ENCODE results near the gene GTPBP8. TPM values are rescaled to one million over a fixed set of nuclear protein-coding genes. Genes with fewer than 3 reads are reported as not detected.

Gene GTPBP8
- total RNA-seq: 14.4 TPM
- long read RNA-seq, transcript GTPBP8-203 (6 exons, 1,360 nt): major isoform, 10 of 25 reads
- long read RNA-seq, transcript GTPBP8-201 (4 exons, 679 nt): minor isoform, 5 of 25 reads
- long read RNA-seq, partial matches to known transcripts: 2 of 25 reads
- long read RNA-seq, other reads (novel, unspliced or antisense): 5 of 25 reads

DNA sequence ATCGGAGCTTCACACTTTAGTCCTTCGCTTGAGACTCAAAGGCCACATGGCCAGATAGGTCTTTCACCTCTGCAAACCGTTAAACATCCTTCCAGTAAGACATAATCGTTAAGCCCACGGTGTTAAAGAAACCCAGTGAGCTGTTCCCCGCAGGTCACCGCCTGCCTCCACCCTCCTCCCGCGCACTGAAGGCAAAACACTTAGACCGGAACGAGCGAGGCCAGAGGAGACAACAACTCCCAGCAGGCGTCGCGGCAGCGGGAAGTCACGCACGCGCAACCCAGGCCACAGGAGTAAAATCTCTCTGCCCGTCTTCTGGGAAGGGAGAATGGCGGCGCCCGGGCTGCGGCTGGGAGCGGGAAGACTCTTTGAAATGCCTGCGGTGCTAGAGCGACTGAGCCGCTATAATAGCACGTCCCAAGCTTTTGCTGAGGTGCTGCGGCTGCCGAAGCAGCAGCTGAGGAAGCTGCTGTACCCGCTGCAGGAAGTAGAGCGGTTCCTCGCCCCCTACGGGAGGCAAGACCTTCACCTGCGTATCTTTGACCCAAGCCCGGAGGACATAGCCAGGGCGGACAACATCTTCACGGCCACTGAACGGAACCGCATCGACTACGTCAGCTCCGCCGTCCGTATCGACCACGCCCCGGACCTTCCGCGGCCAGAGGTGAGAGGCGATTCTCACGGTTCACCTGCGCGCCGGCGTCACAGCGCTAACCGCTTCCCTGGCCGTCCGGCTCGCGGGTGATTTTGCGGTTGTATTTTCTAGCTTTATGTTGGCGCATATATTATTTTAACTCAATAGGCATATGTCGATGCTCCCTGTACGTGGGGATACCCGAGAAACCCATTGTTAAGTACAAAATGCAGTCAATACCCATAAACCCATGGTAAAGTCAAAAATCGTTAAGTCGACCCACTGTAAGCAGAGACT is at the start of gene GTPBP8:
Gene GTPBP8 (plus strand): TSS at position 313 of the 931 bp plus-strand sequence. CDS start 16 bp downstream, at position 329.
- peak; percentile 95 for DNase-seq
- intact Hi-C loops (cut with DNase I): no loop called here
- H3K4me3 ChIP-seq: peak within 1 kb of the TSS; percentile 73
- TF ChIP-seq, protein P1, sequence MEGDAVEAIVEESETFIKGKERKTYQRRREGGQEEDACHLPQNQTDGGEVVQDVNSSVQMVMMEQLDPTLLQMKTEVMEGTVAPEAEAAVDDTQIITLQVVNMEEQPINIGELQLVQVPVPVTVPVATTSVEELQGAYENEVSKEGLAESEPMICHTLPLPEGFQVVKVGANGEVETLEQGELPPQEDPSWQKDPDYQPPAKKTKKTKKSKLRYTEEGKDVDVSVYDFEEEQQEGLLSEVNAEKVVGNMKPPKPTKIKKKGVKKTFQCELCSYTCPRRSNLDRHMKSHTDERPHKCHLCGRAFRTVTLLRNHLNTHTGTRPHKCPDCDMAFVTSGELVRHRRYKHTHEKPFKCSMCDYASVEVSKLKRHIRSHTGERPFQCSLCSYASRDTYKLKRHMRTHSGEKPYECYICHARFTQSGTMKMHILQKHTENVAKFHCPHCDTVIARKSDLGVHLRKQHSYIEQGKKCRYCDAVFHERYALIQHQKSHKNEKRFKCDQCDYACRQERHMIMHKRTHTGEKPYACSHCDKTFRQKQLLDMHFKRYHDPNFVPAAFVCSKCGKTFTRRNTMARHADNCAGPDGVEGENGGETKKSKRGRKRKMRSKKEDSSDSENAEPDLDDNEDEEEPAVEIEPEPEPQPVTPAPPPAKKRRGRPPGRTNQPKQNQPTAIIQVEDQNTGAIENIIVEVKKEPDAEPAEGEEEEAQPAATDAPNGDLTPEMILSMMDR (IDR thresholded peaks at IDR 0.05): no peak
- no peaks in the 10 kb centered on the region for H3K27me3 ChIP-seq (ENCODE audit: low read depth)
- H3K4me1 ChIP-seq: peaks cover 18% of the 10 kb centered on the region
- no peaks in the 10 kb centered on the region for H3K9me3 ChIP-seq
- ATAC-seq: peak; percentile 98 to 99
- H3K27ac ChIP-seq: peak within 1 kb of the TSS; percentile 97
- no peaks in the 10 kb centered on the region for H3K36me3 ChIP-seq

DNA sequence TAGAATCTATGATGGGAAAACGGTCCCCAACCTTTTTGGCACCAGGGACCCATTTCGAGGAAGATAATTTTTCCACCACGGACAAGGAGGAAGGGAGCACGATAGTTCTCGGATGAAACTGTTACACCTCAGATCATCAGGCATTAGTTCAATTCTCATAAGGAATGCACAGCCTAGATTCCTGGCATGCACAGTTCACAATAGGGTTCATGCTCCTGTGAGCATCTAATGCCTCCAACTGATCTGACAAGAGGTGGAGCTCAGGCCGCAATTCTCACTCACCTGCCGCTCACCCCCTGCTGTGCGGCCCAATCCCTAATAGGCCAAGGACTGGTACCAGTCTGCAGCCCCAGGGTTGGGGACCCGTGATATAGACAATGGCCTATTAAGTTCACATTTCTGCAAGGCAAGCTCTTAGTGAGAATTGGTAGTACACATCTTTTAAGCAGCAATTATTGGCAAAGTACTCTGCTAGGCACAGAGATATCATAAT is 42.4 kb upstream of the GTPBP8 start:
- H3K27me3 ChIP-seq (ENCODE audit: low read depth): no peaks in the 10 kb centered on the region
- DNase-seq (no peak), ATAC-seq (no peak)
- H3K9me3 ChIP-seq: no peaks in the 10 kb centered on the region
- H3K4me1 ChIP-seq: no peaks in the 10 kb centered on the region
- intact Hi-C loops (cut with DNase I): no loop called here
- H3K4me3 ChIP-seq: no peak overlapping the region
- no peaks in the 10 kb centered on the region for H3K36me3 ChIP-seq
- H3K27ac ChIP-seq: no peak overlapping the region
- TF ChIP-seq, protein P1 (IDR thresholded peaks at IDR 0.05): no peak

DNA sequence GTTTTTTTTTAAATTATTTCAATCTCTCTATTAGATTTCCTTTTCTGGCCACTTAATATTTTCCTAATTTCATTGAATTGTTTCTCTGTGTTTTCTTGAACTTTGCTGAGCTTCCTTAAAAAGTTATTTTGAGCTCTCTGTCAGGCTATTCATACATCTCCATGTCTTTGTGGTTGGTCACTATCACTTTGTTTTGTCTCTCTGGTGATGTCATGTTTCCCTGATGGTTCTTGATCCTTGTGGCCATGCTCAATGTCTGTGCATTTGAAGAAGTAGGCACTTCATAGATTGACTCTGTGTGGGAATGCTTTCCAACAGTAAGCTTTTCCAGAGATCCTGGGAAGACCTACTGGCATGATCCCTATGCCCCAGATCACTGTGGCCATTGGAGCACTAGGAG is 34.4 kb upstream of the GTPBP8 start:
- no peak overlapping the region for H3K27ac ChIP-seq
- no peaks in the 10 kb centered on the region for H3K27me3 ChIP-seq (ENCODE audit: low read depth)
- no peaks in the 10 kb centered on the region for H3K9me3 ChIP-seq
- no peak overlapping the region for H3K4me3 ChIP-seq
- H3K36me3 ChIP-seq: no peaks in the 10 kb centered on the region
- intact Hi-C loops (cut with DNase I): no loop called here
- no peaks in the 10 kb centered on the region for H3K4me1 ChIP-seq
- DNase-seq: no peak
- TF ChIP-seq, protein P1 (IDR thresholded peaks at IDR 0.05): no peak
- no peak for ATAC-seq

DNA sequence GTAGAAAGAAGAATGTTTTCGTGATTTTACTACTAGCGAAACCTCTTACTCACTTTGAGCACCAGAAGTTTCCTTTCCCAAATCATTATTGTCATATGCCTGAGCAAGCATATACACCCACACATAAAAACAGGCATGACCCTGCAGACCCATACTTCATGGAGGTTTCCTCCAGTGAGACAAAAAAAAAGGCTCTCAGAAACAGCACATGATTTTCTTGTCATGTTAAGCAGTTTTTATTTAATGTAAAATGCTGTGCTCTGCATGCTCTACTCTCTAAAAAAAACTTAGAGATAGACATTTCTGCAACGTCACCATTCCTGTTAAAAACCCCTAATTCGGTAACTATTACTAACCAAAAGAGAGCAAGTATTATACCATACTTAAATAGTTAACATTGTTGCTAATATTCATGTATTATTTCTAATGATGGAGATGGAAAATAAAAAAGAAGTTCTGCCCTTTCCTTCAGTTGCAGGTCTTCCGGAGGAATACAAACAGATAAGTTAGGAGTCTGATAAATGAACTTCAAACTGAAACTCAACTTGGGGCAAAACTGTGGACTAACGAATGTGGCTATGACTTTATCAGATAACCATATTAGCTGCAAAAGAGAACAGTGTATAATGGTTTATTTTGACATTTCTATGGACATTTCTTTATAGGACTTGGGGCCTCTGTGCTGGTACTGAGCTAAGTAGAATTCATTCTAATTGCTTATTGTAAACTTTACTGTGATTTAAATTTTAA is 31.8 kb upstream of the GTPBP8 start:
- Histone ChIP-seq H3K9me3 (no peaks in the 10 kb centered on the region), H3K36me3 (no peaks in the 10 kb centered on the region), H3K27ac (no peak overlapping the region), H3K27me3 (ENCODE audit: low read depth) (no peaks in the 10 kb centered on the region), H3K4me1 (no peaks in the 10 kb centered on the region), H3K4me3 (no peak overlapping the region)
- intact Hi-C loops (cut with DNase I): no loop called here
- ATAC-seq (no peak), DNase-seq (no peak)
- TF ChIP-seq, protein P1 (IDR thresholded peaks at IDR 0.05): no peak

DNA sequence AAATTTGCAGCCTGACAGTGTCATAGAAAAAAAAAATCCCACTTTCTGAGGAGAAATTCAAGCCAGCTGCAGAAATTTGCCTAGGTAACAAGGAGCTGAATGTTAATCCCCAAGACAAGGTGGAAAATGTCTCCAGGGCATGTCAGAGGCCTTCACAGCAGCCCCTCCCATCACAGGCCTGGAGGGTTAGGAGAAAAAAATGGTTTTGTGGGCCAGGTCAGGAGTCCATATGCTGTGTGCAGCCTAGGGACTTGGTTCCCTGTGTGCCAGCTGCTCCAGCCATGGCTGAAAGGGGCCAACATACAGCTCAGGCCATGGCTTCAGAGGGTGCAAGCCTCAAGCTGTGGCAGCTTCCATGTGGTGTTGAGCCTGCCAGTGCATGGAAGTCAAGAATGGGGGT is 27.1 kb upstream of the GTPBP8 start:
- Histone ChIP-seq H3K9me3 (no peaks in the 10 kb centered on the region), H3K4me3 (no peak overlapping the region), H3K36me3 (no peaks in the 10 kb centered on the region), H3K4me1 (no peaks in the 10 kb centered on the region), H3K27ac (no peak overlapping the region), H3K27me3 (ENCODE audit: low read depth) (no peaks in the 10 kb centered on the region)
- no peak for DNase-seq
- intact Hi-C loops (cut with DNase I): no loop called here
- no peak for ATAC-seq
- TF ChIP-seq, protein P1 (IDR thresholded peaks at IDR 0.05): no peak

All from lower lobe of right lung (tissue), 2 donors.